ENCODE measurements around the gene SH3RF1. TPM values are rescaled to one million over a fixed set of nuclear protein-coding genes. Genes with fewer than 3 reads are reported as not detected.

SH3RF1 gene
- total RNA-seq, 4 donors from 2014 or later, result 10.0 to 11.8 (median 10.9) TPM

GRCh38 chr4:169312690-169313422 lies 42.1 kb upstream of the SH3RF1 start:
- no peak overlapping the region for H3K27ac ChIP-seq (replicated peaks in 1 of 4)
- TF ChIP-seq POLR2AphosphoS5 (IDR thresholded peaks at IDR 0.05), result no peak
- no peak for TF ChIP-seq CTCF (IDR thresholded peaks at IDR 0.05)
- TF ChIP-seq EP300 (IDR thresholded peaks at IDR 0.05), result no peak
- no peak for TF ChIP-seq POLR2A (IDR thresholded peaks at IDR 0.05; ENCODE audit: low read depth)
- H3K9me3 ChIP-seq, result no peaks in the 10 kb centered on the region
- WGBS, result 94% methylated on average over 6 of the region's 6 CpGs
- no peaks in the 10 kb centered on the region for H3K36me3 ChIP-seq
- DNase-seq (ENCODE audit: extremely low spot score), result no peak
- H3K4me3 ChIP-seq, result no peak overlapping the region
- intact Hi-C loops (cut with DNase I), result no loop called here
- H3K4me1 ChIP-seq, result peaks cover 13 to 17% (median 16%) of the 10 kb centered on the region in 4 donors
- no peaks in the 10 kb centered on the region for H3K27me3 ChIP-seq

GRCh38 chr4:169311643-169312365 lies 41.0 kb upstream of the SH3RF1 start:
- Histone ChIP-seq H3K4me1 (peaks cover 13 to 17% (median 16%) of the 10 kb centered on the region in 4 donors), H3K4me3 (no peak overlapping the region), H3K27me3 (no peaks in the 10 kb centered on the region), H3K9me3 (no peaks in the 10 kb centered on the region), H3K36me3 (no peaks in the 10 kb centered on the region), H3K27ac (replicated peaks in 1 of 4) (no peak overlapping the region)
- peak; percentile 30 to 62 (median 43) for TF ChIP-seq CTCF (IDR thresholded peaks at IDR 0.05)
- no peak for TF ChIP-seq POLR2AphosphoS5 (IDR thresholded peaks at IDR 0.05)
- DNase-seq (ENCODE audit: extremely low spot score), result no peak
- 79% methylated on average over 11 of the region's 12 CpGs for WGBS
- intact Hi-C loops (cut with DNase I), result no loop called here

DNA sequence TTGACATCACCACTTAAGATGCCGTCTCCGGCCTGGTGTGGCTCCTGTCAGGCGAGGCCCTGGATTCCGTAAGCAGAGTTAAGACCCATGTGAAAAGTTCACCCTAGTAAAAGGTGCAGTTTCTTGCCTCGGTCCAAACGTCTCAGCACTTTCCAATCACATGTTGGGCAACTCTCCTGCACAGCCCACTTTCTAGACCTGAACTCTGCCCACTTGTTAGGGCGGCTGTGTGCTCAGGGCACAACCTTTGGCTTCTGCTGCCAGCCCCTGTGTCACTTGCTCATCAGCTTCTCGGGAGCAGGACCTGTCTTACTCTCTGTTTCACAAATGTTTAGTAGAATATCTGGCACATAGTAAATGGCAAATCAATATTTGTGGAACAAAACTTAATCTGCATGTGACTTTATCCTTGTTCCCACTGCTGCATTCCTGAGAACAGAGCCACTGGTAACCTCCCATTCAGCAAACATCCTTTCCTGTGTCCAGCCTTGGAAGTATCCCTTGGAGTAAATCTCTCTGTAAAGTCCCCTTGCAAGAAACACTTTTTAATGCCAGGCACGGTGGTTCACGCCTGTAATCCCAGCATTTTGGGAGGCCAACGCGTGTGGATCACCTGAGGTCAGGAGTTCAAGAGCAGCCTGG lies 38.7 kb upstream of the SH3RF1 start:
- DNase-seq (ENCODE audit: extremely low spot score), result no peak
- Histone ChIP-seq H3K4me1 (peaks cover 0 to 10% (median 2%) of the 10 kb centered on the region in 4 donors), H3K36me3 (no peaks in the 10 kb centered on the region), H3K9me3 (no peaks in the 10 kb centered on the region), H3K27me3 (no peaks in the 10 kb centered on the region), H3K27ac (replicated peaks in 1 of 4) (no peak overlapping the region), H3K4me3 (no peak overlapping the region)
- WGBS, result 89% methylated on average over 11 of the region's 12 CpGs
- intact Hi-C loops (cut with DNase I), result no loop called here
- no peak for TF ChIP-seq POLR2AphosphoS5 (IDR thresholded peaks at IDR 0.05)
- TF ChIP-seq POLR2A (IDR thresholded peaks at IDR 0.05; ENCODE audit: low read depth), result no peak
- TF ChIP-seq CTCF (IDR thresholded peaks at IDR 0.05), result no peak
- no peak for TF ChIP-seq EP300 (IDR thresholded peaks at IDR 0.05)

- no peak for DNase-seq (ENCODE audit: extremely low spot score)
- Histone ChIP-seq H3K4me1 (peaks cover 0 to 10% (median 0%) of the 10 kb centered on the region in 4 donors), H3K4me3 (no peak overlapping the region), H3K9me3 (no peaks in the 10 kb centered on the region), H3K27me3 (no peaks in the 10 kb centered on the region), H3K36me3 (no peaks in the 10 kb centered on the region), H3K27ac (replicated peaks in 1 of 4) (no peak overlapping the region)
- no peak for TF ChIP-seq POLR2AphosphoS5 (IDR thresholded peaks at IDR 0.05)
- no peak for TF ChIP-seq EP300 (IDR thresholded peaks at IDR 0.05)
- no peak for TF ChIP-seq CTCF (IDR thresholded peaks at IDR 0.05)
- TF ChIP-seq POLR2A (IDR thresholded peaks at IDR 0.05; ENCODE audit: low read depth), result no peak
- intact Hi-C loops (cut with DNase I), result no loop called here
- WGBS, result 93% methylated on average over 2 of the region's 2 CpGs
Observed at GRCh38 chr4:169307576-169307975, 36.8 kb upstream of the SH3RF1 start.

Data from esophagus muscularis mucosa (tissue), 4 donors.